Measurements from ENCODE around the gene CCSAP.

Gene CCSAP

DNA sequence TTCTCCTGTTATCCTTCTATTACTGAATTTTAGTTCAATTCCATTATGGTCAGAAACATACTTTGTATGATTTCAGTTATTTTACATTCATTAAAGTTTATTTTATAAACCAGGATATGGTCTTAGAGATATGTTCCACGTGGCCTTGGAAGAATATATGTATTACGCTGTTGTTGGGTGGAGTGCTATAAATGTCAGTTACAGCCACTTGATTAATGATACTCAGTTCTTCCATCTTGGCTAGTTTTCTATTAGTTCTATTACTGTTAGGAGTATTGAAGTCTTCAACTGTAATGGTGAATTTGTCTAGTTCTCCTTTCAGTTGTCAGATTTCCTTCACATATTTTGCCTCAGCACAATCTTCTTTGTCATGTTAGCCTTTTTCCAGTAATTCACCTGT is 26.7 kb downstream of the CCSAP start:
- TF ChIP-seq SIN3A (IDR thresholded peaks at IDR 0.05; ENCODE audit: borderline replicate concordance, insufficient read depth, low read length) = no peak
- TF ChIP-seq POLR2AphosphoS5 (IDR thresholded peaks at IDR 0.05; ENCODE audit: low read depth, low read length) = no peak
- no peak for TF ChIP-seq FOXP2 (optimal IDR thresholded peaks at IDR 0.05; ENCODE audit: borderline replicate concordance, extremely low read depth, extremely low read length, insufficient read depth)
- TF ChIP-seq, protein P1, sequence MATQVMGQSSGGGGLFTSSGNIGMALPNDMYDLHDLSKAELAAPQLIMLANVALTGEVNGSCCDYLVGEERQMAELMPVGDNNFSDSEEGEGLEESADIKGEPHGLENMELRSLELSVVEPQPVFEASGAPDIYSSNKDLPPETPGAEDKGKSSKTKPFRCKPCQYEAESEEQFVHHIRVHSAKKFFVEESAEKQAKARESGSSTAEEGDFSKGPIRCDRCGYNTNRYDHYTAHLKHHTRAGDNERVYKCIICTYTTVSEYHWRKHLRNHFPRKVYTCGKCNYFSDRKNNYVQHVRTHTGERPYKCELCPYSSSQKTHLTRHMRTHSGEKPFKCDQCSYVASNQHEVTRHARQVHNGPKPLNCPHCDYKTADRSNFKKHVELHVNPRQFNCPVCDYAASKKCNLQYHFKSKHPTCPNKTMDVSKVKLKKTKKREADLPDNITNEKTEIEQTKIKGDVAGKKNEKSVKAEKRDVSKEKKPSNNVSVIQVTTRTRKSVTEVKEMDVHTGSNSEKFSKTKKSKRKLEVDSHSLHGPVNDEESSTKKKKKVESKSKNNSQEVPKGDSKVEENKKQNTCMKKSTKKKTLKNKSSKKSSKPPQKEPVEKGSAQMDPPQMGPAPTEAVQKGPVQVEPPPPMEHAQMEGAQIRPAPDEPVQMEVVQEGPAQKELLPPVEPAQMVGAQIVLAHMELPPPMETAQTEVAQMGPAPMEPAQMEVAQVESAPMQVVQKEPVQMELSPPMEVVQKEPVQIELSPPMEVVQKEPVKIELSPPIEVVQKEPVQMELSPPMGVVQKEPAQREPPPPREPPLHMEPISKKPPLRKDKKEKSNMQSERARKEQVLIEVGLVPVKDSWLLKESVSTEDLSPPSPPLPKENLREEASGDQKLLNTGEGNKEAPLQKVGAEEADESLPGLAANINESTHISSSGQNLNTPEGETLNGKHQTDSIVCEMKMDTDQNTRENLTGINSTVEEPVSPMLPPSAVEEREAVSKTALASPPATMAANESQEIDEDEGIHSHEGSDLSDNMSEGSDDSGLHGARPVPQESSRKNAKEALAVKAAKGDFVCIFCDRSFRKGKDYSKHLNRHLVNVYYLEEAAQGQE (IDR thresholded peaks at IDR 0.05; ENCODE audit: insufficient read depth in 1 of 2, low read depth in 2 of 2, low read length in 2 of 2) = no peak
- no peak for TF ChIP-seq TAF1 (IDR thresholded peaks at IDR 0.05; ENCODE audit: borderline replicate concordance, insufficient read depth, low read length)

- TF ChIP-seq, protein P1 (IDR thresholded peaks at IDR 0.05; ENCODE audit: insufficient read depth in 1 of 2, low read depth in 2 of 2, low read length in 2 of 2) = no peak
- TF ChIP-seq FOXP2 (optimal IDR thresholded peaks at IDR 0.05; ENCODE audit: borderline replicate concordance, extremely low read depth, extremely low read length, insufficient read depth) (no peak), SIN3A (IDR thresholded peaks at IDR 0.05; ENCODE audit: borderline replicate concordance, insufficient read depth, low read length) (no peak), POLR2AphosphoS5 (IDR thresholded peaks at IDR 0.05; ENCODE audit: low read depth, low read length) (no peak), TAF1 (IDR thresholded peaks at IDR 0.05; ENCODE audit: borderline replicate concordance, insufficient read depth, low read length) (no peak)
These were observed 32.0 kb downstream of the CCSAP start for GRCh38 chr1:229310833-229311232.

- TF ChIP-seq TAF1 (IDR thresholded peaks at IDR 0.05; ENCODE audit: borderline replicate concordance, insufficient read depth, low read length) (no peak), SIN3A (IDR thresholded peaks at IDR 0.05; ENCODE audit: borderline replicate concordance, insufficient read depth, low read length) (no peak), POLR2AphosphoS5 (IDR thresholded peaks at IDR 0.05; ENCODE audit: low read depth, low read length) (no peak), FOXP2 (optimal IDR thresholded peaks at IDR 0.05; ENCODE audit: borderline replicate concordance, extremely low read depth, extremely low read length, insufficient read depth) (no peak)
- TF ChIP-seq, protein P1 (IDR thresholded peaks at IDR 0.05; ENCODE audit: insufficient read depth in 1 of 2, low read depth in 2 of 2, low read length in 2 of 2) = no peak
These were observed 33.2 kb downstream of the CCSAP start for GRCh38 chr1:229309684-229310083.

- TF ChIP-seq SIN3A (IDR thresholded peaks at IDR 0.05; ENCODE audit: borderline replicate concordance, insufficient read depth, low read length) = no peak
- TF ChIP-seq POLR2AphosphoS5 (IDR thresholded peaks at IDR 0.05; ENCODE audit: low read depth, low read length) = no peak
These were observed 33.8 kb downstream of the CCSAP start for GRCh38 chr1:229309074-229309473.

DNA sequence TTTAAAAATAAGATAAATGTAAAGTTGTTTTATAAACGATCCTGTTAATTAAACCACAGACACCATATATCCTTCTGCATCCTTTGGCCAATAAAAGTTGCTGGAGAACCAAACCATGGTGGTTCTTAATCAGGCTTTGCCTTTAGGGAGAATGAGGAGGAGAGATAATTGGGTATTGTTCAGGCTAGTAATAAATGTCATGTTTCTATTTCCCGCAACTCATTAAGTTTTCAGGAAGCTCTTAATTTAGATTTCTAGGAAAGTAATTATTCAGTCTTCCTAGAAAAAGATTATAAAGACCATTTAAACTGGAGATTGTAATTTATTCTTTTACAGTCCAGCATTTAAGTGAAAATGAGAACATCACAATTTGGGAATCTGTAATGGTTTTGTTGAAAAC is 37.5 kb downstream of the CCSAP start:
- TF ChIP-seq SIN3A (IDR thresholded peaks at IDR 0.05; ENCODE audit: borderline replicate concordance, insufficient read depth, low read length) = no peak
- TF ChIP-seq TAF1 (IDR thresholded peaks at IDR 0.05; ENCODE audit: borderline replicate concordance, insufficient read depth, low read length) = no peak
- TF ChIP-seq FOXP2 (optimal IDR thresholded peaks at IDR 0.05; ENCODE audit: borderline replicate concordance, extremely low read depth, extremely low read length, insufficient read depth) = no peak
- TF ChIP-seq POLR2AphosphoS5 (IDR thresholded peaks at IDR 0.05; ENCODE audit: low read depth, low read length) = no peak
- TF ChIP-seq, protein P1 (IDR thresholded peaks at IDR 0.05; ENCODE audit: insufficient read depth in 1 of 2, low read depth in 2 of 2, low read length in 2 of 2) = no peak

Measured in PFSK-1 (cell line).